AG08395 (cell line): ENCODE results near the gene TACSTD2.
"Not testable (repeated sequence)": the region's sequence is repeated elsewhere in the genome, so short reads cannot be mapped to it uniquely, and the experiment has no call there.

Experiments used
- DNase-seq: peaks from one replicate; pipeline ENCODE4 v3.0.0; 2012; ENCODE audit warnings: mixed read lengths, low spot score

Gene TACSTD2

DNA sequence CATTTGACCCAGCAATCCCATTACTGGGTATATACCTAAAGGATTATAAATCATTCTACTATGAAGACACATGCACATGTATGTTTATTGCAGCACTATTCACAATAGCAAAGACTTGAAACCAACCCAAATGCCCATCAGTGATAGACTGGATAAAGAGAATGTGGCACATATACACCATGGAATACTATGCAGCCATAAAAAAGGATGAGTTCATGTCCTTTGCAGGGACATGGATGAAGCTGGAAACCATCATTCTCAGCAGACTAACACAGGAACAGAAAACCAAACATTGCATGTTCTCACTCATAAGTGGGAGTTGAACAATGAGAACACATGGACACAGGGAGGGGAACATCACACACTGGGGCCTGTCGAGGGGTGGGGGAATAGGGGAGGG, 13.3 kb downstream of the TACSTD2 start:
- not testable (repeated sequence) for DNase-seq

DNA sequence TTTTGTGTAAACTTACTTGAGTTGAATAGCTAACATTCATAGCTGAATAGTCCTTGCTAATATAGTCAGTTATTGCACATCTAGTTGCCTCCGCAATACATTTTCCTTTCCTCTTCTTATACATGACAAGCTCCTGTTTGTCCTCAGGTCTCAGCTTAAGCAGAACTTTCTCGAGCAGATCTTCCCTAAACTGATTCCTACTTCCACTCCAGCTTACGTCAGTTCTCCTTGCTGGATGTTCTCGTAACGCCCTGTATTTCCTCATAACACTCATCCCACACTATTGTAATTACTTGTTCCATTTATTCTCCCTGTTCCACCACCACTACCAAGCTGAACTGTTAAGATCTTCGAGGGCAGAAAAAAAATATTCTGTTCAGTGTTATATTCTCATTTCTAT, 15.4 kb downstream of the TACSTD2 start:
- no peak for DNase-seq

GRCh38 chr1:58555393-58555792, 21.7 kb downstream of the TACSTD2 start:
- DNase-seq = no peak

GRCh38 chr1:58551186-58552140, 25.6 kb downstream of the TACSTD2 start:
- no peak for DNase-seq

DNA sequence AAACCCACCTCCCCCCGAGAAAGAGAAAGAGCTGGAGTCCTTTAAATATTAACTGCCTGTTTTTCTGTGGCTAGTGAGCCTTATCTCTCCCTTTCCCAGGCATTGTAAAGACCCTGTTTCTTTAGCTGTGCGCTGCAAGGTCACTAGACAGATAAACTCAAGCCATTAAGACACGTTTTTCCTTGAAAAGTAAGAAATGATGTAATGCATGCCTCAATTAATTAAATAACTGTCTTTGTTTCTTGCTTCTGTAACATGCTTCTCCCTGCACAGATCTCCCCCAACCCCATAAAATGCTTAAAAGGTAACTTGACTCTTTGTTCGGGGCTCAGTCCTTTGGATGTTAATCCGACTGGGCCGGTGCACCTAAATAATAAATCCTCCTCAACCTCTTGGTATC, 27.8 kb downstream of the TACSTD2 start:
- not testable (repeated sequence) for DNase-seq

- no peak for DNase-seq
Measured at GRCh38 chr1:58548371-58548770, 28.7 kb downstream of the TACSTD2 start.

GRCh38 chr1:58546520-58547308, 30.3 kb downstream of the TACSTD2 start, which contains the start of gene OMA1:
Gene OMA1, minus strand, starts transcription at chr1:58546726. Its CDS starts 7,432 bp downstream, at chr1:58539294.
- peak; percentile 99 for DNase-seq

- DNase-seq = peak; percentile 76
Measured at GRCh38 chr1:58545591-58546519, 31.2 kb downstream of the TACSTD2 start.

DNA sequence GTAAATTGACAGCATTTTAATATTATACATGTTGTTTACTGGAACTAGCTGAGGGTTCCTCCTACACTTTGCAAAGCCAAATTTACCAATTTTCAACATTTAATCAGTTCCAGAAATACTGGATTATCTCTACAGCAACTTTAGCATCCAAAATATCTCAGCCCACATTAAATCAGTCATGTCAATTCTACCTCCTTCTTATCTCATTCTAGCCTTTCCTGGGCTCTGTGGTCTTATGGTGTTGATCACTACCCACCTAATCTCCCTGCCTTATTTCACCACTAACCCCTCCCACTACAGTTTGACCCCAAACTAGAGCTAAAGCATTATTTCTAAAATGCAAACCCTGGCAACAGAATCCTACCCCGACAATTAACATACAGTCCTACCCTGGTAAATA, 33.8 kb downstream of the TACSTD2 start:
- DNase-seq = no peak

- DNase-seq = no peak
Measured at GRCh38 chr1:58539553-58539952, 37.5 kb downstream of the TACSTD2 start.

DNA sequence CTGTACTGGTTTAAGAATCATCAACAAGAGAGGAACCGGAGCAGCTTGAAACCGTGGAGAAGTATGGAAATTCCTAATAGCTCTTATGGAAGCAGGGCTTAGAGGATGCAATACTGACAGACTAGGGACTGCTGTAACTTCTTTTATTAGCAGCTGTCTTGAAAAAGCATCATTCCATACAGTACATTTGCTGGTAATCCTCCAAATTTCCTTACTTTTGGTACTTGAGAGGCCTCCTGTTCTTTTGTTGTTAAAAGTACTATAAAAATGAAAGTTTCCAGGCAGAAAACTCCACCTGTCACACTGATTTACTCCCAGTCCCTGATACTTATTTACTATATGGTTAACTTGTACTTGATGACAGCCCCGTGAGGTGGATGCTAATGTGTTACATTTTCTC, 38.2 kb downstream of the TACSTD2 start:
- no peak for DNase-seq

DNA sequence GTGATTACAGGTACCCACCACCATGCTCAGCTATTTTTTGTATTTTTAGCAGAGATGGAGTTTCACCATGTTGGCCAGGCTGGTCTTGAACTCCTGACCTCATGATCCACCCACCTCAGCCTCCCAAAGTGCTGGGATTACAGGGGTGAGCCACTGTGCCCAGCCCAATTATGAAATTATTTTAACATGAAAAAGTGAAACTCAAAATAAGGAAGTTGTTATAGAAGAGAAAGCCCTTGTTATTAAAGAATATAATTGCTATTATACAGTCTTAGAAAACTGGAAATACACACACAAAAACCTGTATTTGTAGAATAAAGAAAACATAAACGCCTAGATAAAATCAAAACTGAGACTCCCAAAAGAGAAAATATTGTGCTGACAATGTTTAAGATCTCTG, 45.2 kb downstream of the TACSTD2 start:
- not testable (repeated sequence) for DNase-seq

DNA sequence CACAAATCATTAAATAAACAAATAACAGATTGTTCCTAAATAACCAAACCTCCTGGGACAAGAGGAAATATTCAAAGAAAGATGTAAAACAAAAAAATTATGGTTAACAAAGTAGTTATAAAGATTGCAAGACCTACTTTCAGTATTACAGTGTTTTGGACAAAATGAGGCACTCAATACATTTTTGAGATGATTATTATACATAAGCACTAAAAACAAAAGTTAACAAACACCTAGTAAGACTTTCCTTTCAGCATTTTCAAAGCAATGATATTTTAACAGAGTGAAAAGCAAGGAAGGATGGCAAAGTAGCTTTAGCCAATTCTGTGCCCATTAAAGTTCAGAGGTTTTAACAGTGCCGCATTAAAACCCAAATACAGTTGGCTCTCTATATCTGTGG, 47.8 kb downstream of the TACSTD2 start:
- DNase-seq = no peak

DNA sequence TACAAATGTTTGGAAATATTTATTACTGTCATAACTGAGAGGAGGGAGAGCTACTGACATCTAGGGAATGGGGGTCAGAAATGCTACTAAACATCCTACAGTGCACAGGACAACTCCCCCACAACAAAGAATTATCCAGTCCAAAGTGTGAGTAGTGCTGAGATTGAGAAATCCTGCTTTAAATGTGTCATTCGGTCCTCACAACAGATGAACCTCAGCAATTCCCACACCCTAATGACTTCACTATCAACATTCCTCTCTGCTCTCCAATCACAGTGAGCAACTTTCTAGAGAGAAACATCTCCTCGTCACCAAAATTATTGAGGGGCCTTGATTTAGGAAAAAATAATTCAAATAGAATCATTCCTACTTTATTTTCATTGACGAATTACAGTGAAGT, 48.5 kb downstream of the TACSTD2 start:
- peak; percentile 72 for DNase-seq
